ENCODE data around the gene ILKAP. TPM values are rescaled to one million over a fixed set of nuclear protein-coding genes. Genes with fewer than 3 reads are reported as not detected.

ILKAP gene
- polyA plus RNA-seq (2012; ENCODE audit: insufficient read length, low read depth): 88.9 TPM

- TF ChIP-seq TAF1 (IDR thresholded peaks at IDR 0.05; ENCODE audit: borderline replicate concordance, insufficient read depth, low read length) (no peak; the same call in 1 of the 2 replicates), FOXP2 (optimal IDR thresholded peaks at IDR 0.05; ENCODE audit: borderline replicate concordance, extremely low read depth, extremely low read length, insufficient read depth) (no peak), REST (IDR thresholded peaks at IDR 0.05; ENCODE audit: insufficient read depth in 1 of 2, low read depth in 2 of 2, low read length in 2 of 2) (no peak), SIN3A (IDR thresholded peaks at IDR 0.05; ENCODE audit: borderline replicate concordance, insufficient read depth, low read length) (no peak), POLR2AphosphoS5 (IDR thresholded peaks at IDR 0.05; ENCODE audit: low read depth, low read length) (peak; percentile 57)
Observed at GRCh38 chr2:238203094-238203972, at the start of gene ILKAP. TSS of gene ILKAP (minus strand) at chr2:238203695. CDS start at chr2:238203553, 142 bp downstream.

GRCh38 chr2:238252766-238253630 is 49.5 kb upstream of the ILKAP start:
- no peak for TF ChIP-seq SIN3A (IDR thresholded peaks at IDR 0.05; ENCODE audit: borderline replicate concordance, insufficient read depth, low read length)
- TF ChIP-seq REST (IDR thresholded peaks at IDR 0.05; ENCODE audit: insufficient read depth in 1 of 2, low read depth in 2 of 2, low read length in 2 of 2): no peak
- TF ChIP-seq FOXP2 (optimal IDR thresholded peaks at IDR 0.05; ENCODE audit: borderline replicate concordance, extremely low read depth, extremely low read length, insufficient read depth): no peak
- TF ChIP-seq TAF1 (IDR thresholded peaks at IDR 0.05; ENCODE audit: borderline replicate concordance, insufficient read depth, low read length): no peak
- TF ChIP-seq POLR2AphosphoS5 (IDR thresholded peaks at IDR 0.05; ENCODE audit: low read depth, low read length): no peak

- TF ChIP-seq REST (IDR thresholded peaks at IDR 0.05; ENCODE audit: insufficient read depth in 1 of 2, low read depth in 2 of 2, low read length in 2 of 2) (no peak), SIN3A (IDR thresholded peaks at IDR 0.05; ENCODE audit: borderline replicate concordance, insufficient read depth, low read length) (no peak), POLR2AphosphoS5 (IDR thresholded peaks at IDR 0.05; ENCODE audit: low read depth, low read length) (no peak), TAF1 (IDR thresholded peaks at IDR 0.05; ENCODE audit: borderline replicate concordance, insufficient read depth, low read length) (no peak), FOXP2 (optimal IDR thresholded peaks at IDR 0.05; ENCODE audit: borderline replicate concordance, extremely low read depth, extremely low read length, insufficient read depth) (no peak)
Observed at GRCh38 chr2:238251986-238252385, 48.5 kb upstream of the ILKAP start.

GRCh38 chr2:238251331-238251730 is 47.8 kb upstream of the ILKAP start:
- no peak for TF ChIP-seq SIN3A (IDR thresholded peaks at IDR 0.05; ENCODE audit: borderline replicate concordance, insufficient read depth, low read length)
- TF ChIP-seq FOXP2 (optimal IDR thresholded peaks at IDR 0.05; ENCODE audit: borderline replicate concordance, extremely low read depth, extremely low read length, insufficient read depth): no peak
- TF ChIP-seq REST (IDR thresholded peaks at IDR 0.05; ENCODE audit: insufficient read depth in 1 of 2, low read depth in 2 of 2, low read length in 2 of 2): no peak
- no peak for TF ChIP-seq POLR2AphosphoS5 (IDR thresholded peaks at IDR 0.05; ENCODE audit: low read depth, low read length)
- TF ChIP-seq TAF1 (IDR thresholded peaks at IDR 0.05; ENCODE audit: borderline replicate concordance, insufficient read depth, low read length): no peak

All from PFSK-1 (cell line).